HEK293 (cell line): ENCODE results near the gene SPATA31D3.

Source experiments
- CTCF ChIA-PET: fragments of 350-600 bp; formaldehyde crosslinking; extraction: SDS; loops from one replicate; lab custom pipeline; 2021; ENCODE audit warnings: antibody characterized with exemption; lab: Yijun Ruan, JAX
- POLR2A ChIA-PET: fragments of 300-600 bp; formaldehyde crosslinking; extraction: SDS; loops from one replicate; lab custom pipeline; 2020; ENCODE audit warnings: antibody characterized with exemption, inconsistent platforms; lab: Yijun Ruan, JAX
- H3K27ac ChIP-seq: fragments of 200-500 bp; sonication (Bioruptor generic); 2 replicates; pipeline ENCODE4 v1.5.1; 2014; ENCODE audit warnings: low read depth, low read length, control low read depth, inconsistent platforms; ENCODE audit errors: extremely low read depth
- H3K36me3 ChIP-seq, 2 experiments: fragments of 200-500 bp in 1 of 2; sonication (Bioruptor generic) in 1 of 2; 1 replicate in 1 of 2; 2 replicates in 1 of 2; pipeline ENCODE4 v1.5.1; 2014 to 2017; ENCODE audit warnings: inconsistent platforms in 2 of 2, low read length in 2 of 2; ENCODE audit not compliant: control insufficient read depth in 2 of 2, insufficient read depth in 1 of 2
- H3K4me1 ChIP-seq: fragments of 200-500 bp; sonication (Bioruptor generic); 2 replicates; pipeline ENCODE4 v1.5.1; 2014; ENCODE audit warnings: mild to moderate bottlenecking, low read length, inconsistent platforms; ENCODE audit not compliant: control insufficient read depth, insufficient read depth
- H3K4me3 ChIP-seq: 2 replicates; pipeline ENCODE4 v1.5.1; 2011; ENCODE audit warnings: low read depth, mild to moderate bottlenecking, control low read depth, low read length, moderate library complexity
- H3K9me3 ChIP-seq: fragments of 200-500 bp; sonication (Bioruptor generic); 2 replicates; pipeline ENCODE4 v1.5.1; 2014; ENCODE audit warnings: low read depth, low read length, inconsistent platforms; ENCODE audit not compliant: control insufficient read depth, insufficient read depth
- AEBP2 ChIP-seq: fragments of 450-650 bp; formaldehyde crosslinking; IDR thresholded peaks from 2 replicates; pipeline ENCODE4 v1.5.1; 2016; ENCODE audit warnings: missing biosample characterization, missing genetic modification characterization, borderline replicate concordance
- FEZF1 ChIP-seq: fragments of 450-650 bp; formaldehyde crosslinking; IDR thresholded peaks from 2 replicates; pipeline ENCODE4 v1.5.1; 2016; ENCODE audit warnings: missing biosample characterization, missing genetic modification characterization
- HIC1 ChIP-seq: fragments of 450-650 bp; formaldehyde crosslinking; IDR thresholded peaks from 2 replicates; pipeline ENCODE4 v1.5.1; 2016; ENCODE audit warnings: missing biosample characterization, missing genetic modification characterization
- KLF17 ChIP-seq: fragments of 450-650 bp; formaldehyde crosslinking; IDR thresholded peaks from 2 replicates; pipeline ENCODE4 v1.5.1; 2016; ENCODE audit warnings: missing biosample characterization, missing genetic modification characterization
- KLF8 ChIP-seq: fragments of 450-650 bp; formaldehyde crosslinking; IDR thresholded peaks from 2 replicates; pipeline ENCODE4 v1.5.1; 2016; ENCODE audit warnings: missing biosample characterization, missing genetic modification characterization
- MZF1 ChIP-seq: fragments of 450-650 bp; formaldehyde crosslinking; IDR thresholded peaks from 2 replicates; pipeline ENCODE4 v1.5.1; 2017; ENCODE audit warnings: missing biosample characterization, missing genetic modification characterization, borderline replicate concordance
- ZIC2 ChIP-seq: fragments of 450-650 bp; formaldehyde crosslinking; IDR thresholded peaks from 2 replicates; pipeline ENCODE4 v1.5.1; 2016; ENCODE audit warnings: missing biosample characterization, missing genetic modification characterization
- ZNF133 ChIP-seq: fragments of 450-650 bp; formaldehyde crosslinking; IDR thresholded peaks from 2 replicates; pipeline ENCODE4 v1.5.1; 2016; ENCODE audit warnings: missing biosample characterization, missing genetic modification characterization
- ZNF221 ChIP-seq: fragments of 450-650 bp; formaldehyde crosslinking; IDR thresholded peaks from 2 replicates; pipeline ENCODE4 v1.5.1; 2017; ENCODE audit warnings: missing biosample characterization, missing genetic modification characterization, borderline replicate concordance
- ZNF26 ChIP-seq: fragments of 450-650 bp; formaldehyde crosslinking; IDR thresholded peaks from 2 replicates; pipeline ENCODE4 v1.5.1; 2016; ENCODE audit warnings: missing biosample characterization, missing genetic modification characterization
- ZNF366 ChIP-seq: fragments of 450-650 bp; formaldehyde crosslinking; conservative IDR thresholded peaks from 2 replicates; pipeline ENCODE4 v1.5.1; 2016; ENCODE audit warnings: missing biosample characterization, missing genetic modification characterization
- ZNF37A ChIP-seq: fragments of 450-650 bp; IDR thresholded peaks from 2 replicates; pipeline ENCODE4 v1.5.1; 2018; ENCODE audit warnings: missing biosample characterization, missing genetic modification characterization
- ZNF473 ChIP-seq: fragments of 450-650 bp; formaldehyde crosslinking; IDR thresholded peaks from 2 replicates; pipeline ENCODE4 v1.5.1; 2017; ENCODE audit warnings: missing biosample characterization, missing genetic modification characterization
- ZNF48 ChIP-seq: fragments of 450-650 bp; formaldehyde crosslinking; IDR thresholded peaks from 2 replicates; pipeline ENCODE4 v1.5.1; 2016; ENCODE audit warnings: missing biosample characterization, missing genetic modification characterization
- ZNF501 ChIP-seq: fragments of 450-650 bp; formaldehyde crosslinking; IDR thresholded peaks from 2 replicates; pipeline ENCODE4 v1.5.1; 2016; ENCODE audit warnings: missing biosample characterization, missing genetic modification characterization
- ZNF558 ChIP-seq: fragments of 450-650 bp; formaldehyde crosslinking; IDR thresholded peaks from 2 replicates; pipeline ENCODE4 v1.5.1; 2016; ENCODE audit warnings: missing biosample characterization, missing genetic modification characterization
- ZNF580 ChIP-seq: fragments of 450-650 bp; formaldehyde crosslinking; IDR thresholded peaks from 2 replicates; pipeline ENCODE4 v1.5.1; 2016; ENCODE audit warnings: missing biosample characterization, missing genetic modification characterization
- ZNF660 ChIP-seq: fragments of 450-650 bp; IDR thresholded peaks from 2 replicates; pipeline ENCODE4 v1.5.1; 2018; ENCODE audit warnings: missing biosample characterization, mild to moderate bottlenecking, missing genetic modification characterization
- ZNF747 ChIP-seq: fragments of 450-650 bp; formaldehyde crosslinking; IDR thresholded peaks from 2 replicates; pipeline ENCODE4 v1.5.1; 2016; ENCODE audit warnings: missing biosample characterization, missing genetic modification characterization
- ZNF768 ChIP-seq: fragments of 450-650 bp; formaldehyde crosslinking; IDR thresholded peaks from 2 replicates; pipeline ENCODE4 v1.5.1; 2018; ENCODE audit warnings: missing biosample characterization, mild to moderate bottlenecking, missing genetic modification characterization
- ZNF843 ChIP-seq: fragments of 450-650 bp; formaldehyde crosslinking; IDR thresholded peaks from 2 replicates; pipeline ENCODE4 v1.5.1; 2016; ENCODE audit warnings: missing biosample characterization, missing genetic modification characterization

SPATA31D3 gene

GRCh38 chr9:81979196-81979595, 35.9 kb downstream of the SPATA31D3 start (continued):
- no peak for TF ChIP-seq HIC1
- no peak for TF ChIP-seq KLF17 (tag by site-specific recombination)
- TF ChIP-seq ZNF473 (tag by site-specific recombination) = no peak
- TF ChIP-seq ZNF221 (tag by site-specific recombination) = no peak
- no peak for TF ChIP-seq ZNF48 (tag by site-specific recombination)
- TF ChIP-seq, all 188 proteins: peak for 0

- H3K4me1 ChIP-seq = no peaks in the 10 kb centered on the region
- TF ChIP-seq ZNF366 = no peak
- no peak for TF ChIP-seq AEBP2 (tag by site-specific recombination)
- TF ChIP-seq ZNF501 (tag by site-specific recombination) = no peak
- no peak for TF ChIP-seq ZNF26 (tag by site-specific recombination)
- no peak for TF ChIP-seq KLF8 (tag by site-specific recombination)
- no peak for TF ChIP-seq ZNF747 (tag by site-specific recombination)
- no peak for TF ChIP-seq ZNF580 (tag by site-specific recombination)
- no peak for TF ChIP-seq ZNF843 (tag by site-specific recombination)
- H3K27ac ChIP-seq = no peak overlapping the region
- no peaks in the 10 kb centered on the region for H3K9me3 ChIP-seq
- ChIA-PET CTCF (no interaction called here), POLR2A (no interaction called here)
- no peak overlapping the region for H3K4me3 ChIP-seq
- H3K36me3 ChIP-seq = no peaks in the 10 kb centered on the region
Measured at GRCh38 chr9:81980568-81980967, 37.3 kb downstream of the SPATA31D3 start.

GRCh38 chr9:81981883-81982282, 38.6 kb downstream of the SPATA31D3 start:
- no peak for TF ChIP-seq ZNF768 (tag by site-specific recombination)
- Histone ChIP-seq H3K36me3 (no peaks in the 10 kb centered on the region), H3K4me3 (no peak overlapping the region), H3K9me3 (no peaks in the 10 kb centered on the region), H3K27ac (no peak overlapping the region), H3K4me1 (no peaks in the 10 kb centered on the region)
- ChIA-PET CTCF (interaction anchor here (0.6 to 0.7 kb wide), 2 partner anchors 1614 to 1701 kb away, joined by 3 read pairs; no protein-coding TSS in a partner anchor), POLR2A (no interaction called here)

- POLR2A ChIA-PET = no interaction called here
- no peak overlapping the region for H3K27ac ChIP-seq
- TF ChIP-seq ZNF558 (tag by site-specific recombination) = no peak
- TF ChIP-seq ZIC2 = no peak
- no peak for TF ChIP-seq MZF1
- no peak for TF ChIP-seq ZNF37A (tag by site-specific recombination)
- TF ChIP-seq FEZF1 (tag by site-specific recombination) = no peak
- TF ChIP-seq ZNF660 (tag by site-specific recombination) = no peak
- no peak for TF ChIP-seq HIC1
- no peak for TF ChIP-seq ZNF133
Measured at GRCh38 chr9:81984928-81985327, 41.6 kb downstream of the SPATA31D3 start.

More at GRCh38 chr9:81984928-81985327, 41.6 kb downstream of the SPATA31D3 start:
- no peak overlapping the region for H3K4me3 ChIP-seq
- no peaks in the 10 kb centered on the region for H3K36me3 ChIP-seq
- CTCF ChIA-PET = no interaction called here
- H3K4me1 ChIP-seq = no peaks in the 10 kb centered on the region
- no peaks in the 10 kb centered on the region for H3K9me3 ChIP-seq
